B cell (primary cell): ENCODE measurements around the gene PHYH. TPM values are rescaled to one million over a fixed set of nuclear protein-coding genes. Genes with fewer than 3 reads are reported as not detected.

Source experiments
- ATAC-seq: fragments of 200-7000 bp; cut with Tn5 transposase; one replicate; pipeline ENCODE4 v1.10.0; 2021; ENCODE audit warnings: low read depth, mild to moderate bottlenecking, moderate number of reproducible peaks, moderate library complexity
- CTCF ChIA-PET: fragments of 350-600 bp; sonication (Branson Sonifier 250); formaldehyde crosslinking; loops from one replicate; lab custom pipeline; 2021; ENCODE audit warnings: antibody characterized with exemption, inconsistent platforms; lab: Charles Lee
- POLR2A ChIA-PET: fragments of 350-600 bp; sonication (Branson Sonifier 250); formaldehyde crosslinking; loops from one replicate; lab custom pipeline; 2021; ENCODE audit warnings: antibody characterized with exemption; lab: Charles Lee
- DNase-seq: peaks from one replicate; pipeline ENCODE4 v3.0.0; 2013
- H2AFZ ChIP-seq: 2 replicates; pipeline ENCODE4 v1.6.1; 2012; ENCODE audit warnings: mild to moderate bottlenecking, low read depth, low read length; ENCODE audit not compliant: insufficient read depth, poor library complexity, severe bottlenecking
- H3K27ac ChIP-seq, 2 donors: 1 replicate in 1 of 2; 2 replicates in 1 of 2; pipeline ENCODE4 v1.5.1; 2012 to 2013; ENCODE audit warnings: low read length in 2 of 2, mild to moderate bottlenecking in 2 of 2, moderate library complexity in 1 of 2
- H3K27me3 ChIP-seq, 4 experiments: fragments of 200-600 bp in 1 of 4; sonication (generic) in 1 of 4; replicated peaks in 1 of 4; 1 replicate in 2 of 4; 2 replicates in 2 of 4; pipeline versions ENCODE4 v1.6.1 to v1.7.0; 2013 to 2016; ENCODE audit warnings: low read length in 3 of 4, mild to moderate bottlenecking in 2 of 4, mixed read lengths in 1 of 4, moderate library complexity in 1 of 4; ENCODE audit not compliant: insufficient read depth in 4 of 4, control insufficient read depth in 3 of 4; ENCODE audit errors: control extremely low read depth in 1 of 4
- H3K36me3 ChIP-seq, 2 experiments: replicated peaks in 1 of 2; 1 replicate in 1 of 2; 2 replicates in 1 of 2; pipeline versions ENCODE4 v1.6.1 to v1.7.1; 2013; ENCODE audit warnings: low read length in 1 of 2; ENCODE audit not compliant: insufficient read depth in 2 of 2, control insufficient read depth in 1 of 2; ENCODE audit errors: control extremely low read depth in 1 of 2, extremely low read depth in 1 of 2
- H3K4me1 ChIP-seq, 2 donors: fragments of 200-600 bp in 1 of 2; sonication (generic) in 1 of 2; 1 replicate in 1 of 2; 2 replicates in 1 of 2; pipeline versions ENCODE4 v1.5.1 to v1.6.1; 2013 to 2017; ENCODE audit warnings: low read length in 2 of 2; ENCODE audit not compliant: control insufficient read depth in 2 of 2, insufficient read depth in 2 of 2
- H3K4me2 ChIP-seq: replicated peaks from 2 replicates; pipeline ENCODE3; 2012; ENCODE audit warnings: mild to moderate bottlenecking, low read depth, low read length; ENCODE audit not compliant: poor library complexity, severe bottlenecking
- H3K4me3 ChIP-seq, 5 experiments: fragments of 200-600 bp in 1 of 5; sonication (generic) in 1 of 5; 1 replicate in 3 of 5; 2 replicates in 2 of 5; pipeline versions ENCODE4 v1.5.1 to v1.7.0; 2011 to 2016; ENCODE audit warnings: low read length in 4 of 5, mild to moderate bottlenecking in 4 of 5, low read depth in 2 of 5, control low read depth in 1 of 5, moderate library complexity in 1 of 5; ENCODE audit not compliant: insufficient read depth in 1 of 5; ENCODE audit errors: control extremely low read depth in 1 of 5, extremely low read depth in 1 of 5
- H3K79me2 ChIP-seq: fragments of 200-600 bp; sonication (generic); one replicate; pipeline ENCODE4 v1.6.0; 2016; ENCODE audit warnings: low read length; ENCODE audit not compliant: control insufficient read depth, insufficient read depth
- H3K9ac ChIP-seq: fragments of 200-600 bp; sonication (generic); 2 replicates; pipeline ENCODE4 v1.6.1; 2017; ENCODE audit warnings: mild to moderate bottlenecking, low read length, moderate library complexity
- H3K9me3 ChIP-seq, 3 donors: one replicate each; pipeline versions ENCODE4 v1.6.1 to v1.7.1; 2013; ENCODE audit warnings: low read length in 2 of 3; ENCODE audit not compliant: control insufficient read depth in 2 of 3, insufficient read depth in 1 of 3; ENCODE audit errors: control extremely low read depth in 1 of 3
- H4K20me1 ChIP-seq: 2 replicates; pipeline ENCODE4 v1.6.0; 2012; ENCODE audit warnings: mild to moderate bottlenecking, low read length; ENCODE audit not compliant: insufficient read depth, control insufficient read depth, poor library complexity, severe bottlenecking
- H3K27ac Mint-ChIP-seq: one replicate; pipeline ENCODE4 v1.8.0; 2021; ENCODE audit warnings: mixed read lengths
- H3K27me3 Mint-ChIP-seq: one replicate; pipeline ENCODE4 v1.8.0; 2021; ENCODE audit warnings: mixed read lengths
- H3K4me1 Mint-ChIP-seq: one replicate; pipeline ENCODE4 v1.8.0; 2021; ENCODE audit warnings: mixed read lengths
- H3K4me3 Mint-ChIP-seq: one replicate; pipeline ENCODE4 v1.8.0; 2021; ENCODE audit warnings: mixed read lengths
- H3K9me3 Mint-ChIP-seq: one replicate; pipeline ENCODE4 v1.8.0; 2022; ENCODE audit warnings: mixed read lengths; ENCODE audit not compliant: insufficient read depth
- EZH2 ChIP-seq: IDR thresholded peaks from 2 replicates; pipeline ENCODE4 v1.6.1; 2012; ENCODE audit warnings: borderline replicate concordance, low read depth, mild to moderate bottlenecking, moderate library complexity, low read length; ENCODE audit not compliant: insufficient read depth, poor library complexity, severe bottlenecking
- WGBS: methylation state at CpG from one replicate; pipeline ENCODE4 v1.1.5; 2013; ENCODE audit warnings: missing lambda C conversion rate; ENCODE audit not compliant: insufficient coverage; 5-methylcytosine and 5-hydroxymethylcytosine counted together
- intact Hi-C: fragments of 100-400 bp; cut with micrococcal nuclease; formaldehyde crosslinking; loops from one replicate; pipeline ENCODE4 v1.10.0; 2022
- polyA plus RNA-seq: library from polyadenylated mRNA; depleted of rRNA; stranded (reverse); fragments of >200 nt; gene quantifications from 2 replicates; pipeline ENCODE4 v1.2.3, GENCODE V29; 2012
- total RNA-seq, 2 donors: library from RNA; stranded (reverse); fragments of 120-200 nt in 1 of 2; gene quantifications; 1 replicate in 1 of 2; 2 replicates in 1 of 2; pipeline versions ENCODE4 v1.2.3 to v1.2.4, GENCODE V29; 2013 to 2022
- TF ChIP-seq, protein P1 (sequence below): fragments of 200-600 bp; IDR thresholded peaks from one replicate; pipeline ENCODE4 v1.8.0; 2022; ENCODE audit warnings: antibody characterized with exemption, mild to moderate bottlenecking

Gene PHYH
- total and polyA plus RNA-seq, 2 donors (not counting 1 experiment from before 2014, with no cell fraction given) = 3.1 to 9.7 TPM

DNA sequence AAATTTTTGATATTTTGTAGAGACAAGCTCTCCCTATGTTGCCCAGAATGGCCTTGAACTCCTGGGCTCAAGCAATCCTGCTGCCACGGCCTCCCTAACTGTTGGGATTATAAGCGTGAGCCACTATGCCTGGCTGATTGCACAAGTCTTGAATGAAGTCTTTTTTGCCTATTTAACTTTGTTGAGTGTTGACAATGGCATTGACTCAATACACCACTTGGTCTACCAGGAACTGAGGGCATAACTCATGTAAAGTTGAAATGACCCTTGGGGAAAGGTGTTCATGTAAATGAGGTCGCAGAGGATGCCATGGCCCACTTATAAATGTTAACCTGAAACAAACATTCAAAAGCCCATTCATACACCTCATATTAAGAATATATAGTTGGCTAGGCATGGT, 58.3 kb downstream of the PHYH start:
- no peaks in the 10 kb centered on the region for H4K20me1 ChIP-seq
- CTCF ChIA-PET = no interaction called here
- no peak overlapping the region for H3K4me3 ChIP-seq
- no peak overlapping the region for H2AFZ ChIP-seq
- POLR2A ChIA-PET = no interaction called here
- intact Hi-C loops = no loop called here
- WGBS = 100% methylated on average over 1 of the region's 3 CpGs
- Mint-ChIP-seq H3K4me1 (no peaks in the 10 kb centered on the region), H3K27me3 (peaks cover 5% of the 10 kb centered on the region), H3K9me3 (no peaks in the 10 kb centered on the region), H3K4me3 (no peak overlapping the region), H3K27ac (no peak overlapping the region)
- H3K4me2 ChIP-seq = no peak overlapping the region
- DNase-seq = no peak
- no peaks in the 10 kb centered on the region for H3K79me2 ChIP-seq
- no peaks in the 10 kb centered on the region for H3K4me1 ChIP-seq
- H3K27ac ChIP-seq = no peak overlapping the region
- H3K9me3 ChIP-seq = no peaks in the 10 kb centered on the region
- peaks cover 0 to 3% (median 0%) of the 10 kb centered on the region in 4 experiments for H3K27me3 ChIP-seq
- TF ChIP-seq, protein P1, sequence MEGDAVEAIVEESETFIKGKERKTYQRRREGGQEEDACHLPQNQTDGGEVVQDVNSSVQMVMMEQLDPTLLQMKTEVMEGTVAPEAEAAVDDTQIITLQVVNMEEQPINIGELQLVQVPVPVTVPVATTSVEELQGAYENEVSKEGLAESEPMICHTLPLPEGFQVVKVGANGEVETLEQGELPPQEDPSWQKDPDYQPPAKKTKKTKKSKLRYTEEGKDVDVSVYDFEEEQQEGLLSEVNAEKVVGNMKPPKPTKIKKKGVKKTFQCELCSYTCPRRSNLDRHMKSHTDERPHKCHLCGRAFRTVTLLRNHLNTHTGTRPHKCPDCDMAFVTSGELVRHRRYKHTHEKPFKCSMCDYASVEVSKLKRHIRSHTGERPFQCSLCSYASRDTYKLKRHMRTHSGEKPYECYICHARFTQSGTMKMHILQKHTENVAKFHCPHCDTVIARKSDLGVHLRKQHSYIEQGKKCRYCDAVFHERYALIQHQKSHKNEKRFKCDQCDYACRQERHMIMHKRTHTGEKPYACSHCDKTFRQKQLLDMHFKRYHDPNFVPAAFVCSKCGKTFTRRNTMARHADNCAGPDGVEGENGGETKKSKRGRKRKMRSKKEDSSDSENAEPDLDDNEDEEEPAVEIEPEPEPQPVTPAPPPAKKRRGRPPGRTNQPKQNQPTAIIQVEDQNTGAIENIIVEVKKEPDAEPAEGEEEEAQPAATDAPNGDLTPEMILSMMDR = no peak
- TF ChIP-seq EZH2 = no peak
- no peak overlapping the region for H3K9ac ChIP-seq
- ATAC-seq = no peak
- H3K36me3 ChIP-seq = no peaks in the 10 kb centered on the region

DNA sequence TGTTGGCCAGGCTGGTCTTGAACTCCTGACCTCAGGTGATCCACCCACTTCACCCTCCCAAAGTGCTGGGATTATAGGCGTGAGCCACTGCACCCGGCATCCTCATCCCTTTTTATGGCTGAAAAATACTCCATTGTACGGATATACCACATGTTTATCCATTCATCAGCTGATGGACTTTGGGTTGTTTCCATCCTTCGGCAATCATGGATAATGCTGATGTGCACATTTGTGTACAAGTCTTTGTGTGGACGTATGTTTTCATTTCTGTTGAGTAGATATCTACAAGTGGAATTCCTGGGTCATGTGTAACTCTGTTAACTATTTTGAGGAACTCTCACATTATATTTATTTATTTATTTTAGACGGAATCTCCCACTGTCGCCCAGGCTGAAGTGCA, 59.9 kb downstream of the PHYH start:
- DNase-seq = no peak
- no peak overlapping the region for H2AFZ ChIP-seq
- H3K27me3 ChIP-seq = peaks cover 0 to 3% (median 0%) of the 10 kb centered on the region in 4 experiments
- no peaks in the 10 kb centered on the region for H3K4me1 ChIP-seq
- H3K4me3 Mint-ChIP-seq = no peak overlapping the region
- no peak overlapping the region for H3K27ac ChIP-seq
- no peak overlapping the region for H3K4me2 ChIP-seq
- no peak for ATAC-seq
- no peak overlapping the region for H3K4me3 ChIP-seq
- no peaks in the 10 kb centered on the region for H3K9me3 Mint-ChIP-seq
- no peak overlapping the region for H3K27ac Mint-ChIP-seq
- no peaks in the 10 kb centered on the region for H3K79me2 ChIP-seq
- H3K27me3 Mint-ChIP-seq = peaks cover 5% of the 10 kb centered on the region
- CTCF ChIA-PET = no interaction called here
- no peak overlapping the region for H3K9ac ChIP-seq
- intact Hi-C loops = no loop called here
- POLR2A ChIA-PET = no interaction called here
- no peaks in the 10 kb centered on the region for H4K20me1 ChIP-seq
- TF ChIP-seq, protein P1 = no peak
- no peak for TF ChIP-seq EZH2
- H3K4me1 Mint-ChIP-seq = no peaks in the 10 kb centered on the region
- no peaks in the 10 kb centered on the region for H3K36me3 ChIP-seq
- 94% methylated on average over 2 of the region's 7 CpGs for WGBS
- H3K9me3 ChIP-seq = no peaks in the 10 kb centered on the region
